ENCODE data around the gene HNRNPL. TPM values are rescaled to one million over a fixed set of nuclear protein-coding genes. Genes with fewer than 3 reads are reported as not detected.

HNRNPL gene
- total and polyA plus RNA-seq, 10 of the 15 experiments (the other 5 are each of a cell fraction or from before 2014, with no cell fraction given) = 32.5 to 512 (median 306) TPM

DNA sequence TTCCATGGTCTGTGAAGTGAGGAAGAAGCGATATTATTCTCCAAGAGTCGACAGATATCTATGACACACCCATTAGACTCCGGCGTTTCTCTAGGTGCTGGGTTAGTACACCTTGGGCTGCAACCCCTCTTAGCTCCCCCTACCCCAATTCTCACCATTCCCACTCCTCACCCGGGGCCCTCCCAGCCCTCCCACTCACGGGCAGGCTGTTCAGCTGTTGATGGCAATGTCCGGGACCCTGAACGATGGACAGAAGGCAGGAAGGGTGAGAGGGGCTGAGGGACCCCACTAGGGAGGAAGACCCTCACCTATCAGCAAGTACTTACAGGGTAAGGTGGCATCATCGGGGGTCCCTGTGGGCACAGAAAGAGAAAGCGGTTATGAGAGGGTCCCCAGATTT is 46.2 kb downstream of the HNRNPL start:
- Histone ChIP-seq H2AFZ (ENCODE audit: control insufficient read depth, low read depth, low read length) (no peak overlapping the region), H3K36me3 (ENCODE audit: control insufficient read depth in 2 of 2, insufficient read depth in 2 of 2, low read length in 1 of 2) (no peaks in the 10 kb centered on the region), H3K27ac (ENCODE audit: control insufficient read depth, insufficient read depth) (no peak overlapping the region), H4K20me1 (ENCODE audit: control insufficient read depth, insufficient read depth) (no peaks in the 10 kb centered on the region), H3K9ac (ENCODE audit: control insufficient read depth, insufficient read depth, low read length) (no peak overlapping the region), H3K4me1 (ENCODE audit: control insufficient read depth, insufficient read depth, low read length) (no peaks in the 10 kb centered on the region), H3K27me3 (replicated peaks in 1 of 2; ENCODE audit: control insufficient read depth in 2 of 2, insufficient read depth in 2 of 2, low read length in 1 of 2) (no peaks in the 10 kb centered on the region), H3K9me3 (replicated peaks; ENCODE audit: control insufficient read depth, insufficient read depth, low read length) (no peaks in the 10 kb centered on the region), H3K4me3 (no peak overlapping the region), H3K79me2 (ENCODE audit: control insufficient read depth, insufficient read depth, low read length) (no peaks in the 10 kb centered on the region), H3K4me2 (ENCODE audit: control insufficient read depth, insufficient read depth) (no peak overlapping the region)
- ATAC-seq = no peak
- ChIA-PET POLR2A (no interaction called here), CTCF (no interaction called here), RAD21 (ENCODE audit: unreplicated experiment) (no interaction called here), SMC1A (ENCODE audit: uncharacterized antibody, unreplicated experiment) (no interaction called here)
- DNase-seq (ENCODE audit: low read depth, low spot score) = no peak
- intact Hi-C loops (cut with micrococcal nuclease; ENCODE audit: unreplicated experiment) (no loop called here), in situ Hi-C loops (cut with MboI) (no loop called here)
- no TSS peak for BruUV-seq (replicated peaks)
- no peak for FAIRE-seq
- 61% methylated on average over 9 of the region's 10 CpGs for WGBS (ENCODE audit: insufficient coverage, insufficient replicate concordance, low lambda C conversion rate, missing lambda C conversion rate)
- TF ChIP-seq FOXM1 (IDR thresholded peaks at IDR 0.05; ENCODE audit: low read depth, low read length) = no peak
- TF ChIP-seq ZNF384 (IDR thresholded peaks at IDR 0.05; ENCODE audit: borderline replicate concordance, low read depth, low read length) = no peak
- TF ChIP-seq STAT1 (conservative IDR thresholded peaks at IDR 0.05) = no peak
- no peak for TF ChIP-seq ZNF274 (IDR thresholded peaks at IDR 0.05; ENCODE audit: insufficient read depth, insufficient read length)
- TF ChIP-seq RAD51 (IDR thresholded peaks at IDR 0.05) = no peak
- no peak for TF ChIP-seq MTA3 (IDR thresholded peaks at IDR 0.05; ENCODE audit: borderline replicate concordance, low read length)
- TF ChIP-seq BACH1 (IDR thresholded peaks at IDR 0.05; ENCODE audit: borderline replicate concordance) = no peak
- TF ChIP-seq, protein P1, sequence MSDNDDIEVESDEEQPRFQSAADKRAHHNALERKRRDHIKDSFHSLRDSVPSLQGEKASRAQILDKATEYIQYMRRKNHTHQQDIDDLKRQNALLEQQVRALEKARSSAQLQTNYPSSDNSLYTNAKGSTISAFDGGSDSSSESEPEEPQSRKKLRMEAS (IDR thresholded peaks at IDR 0.05; ENCODE audit: low read depth, low read length) = no peak
- no peak for TF ChIP-seq TBL1XR1 (IDR thresholded peaks at IDR 0.05; ENCODE audit: low read depth, low read length)
